GM21737 (cell line): ENCODE results near the gene NFIC.

ENCODE experiments used
- ATAC-seq: cut with Tn5 transposase; IDR thresholded peaks from one replicate; pipeline ENCODE4 v1.9.1; 2021; ENCODE audit warnings: mild to moderate bottlenecking, moderate library complexity; ENCODE audit not compliant: unreplicated experiment

The NFIC gene

GRCh38 chr19:3358689-3359014, 7.7 kb upstream of the NFIC start:
- ATAC-seq, result no peak

DNA sequence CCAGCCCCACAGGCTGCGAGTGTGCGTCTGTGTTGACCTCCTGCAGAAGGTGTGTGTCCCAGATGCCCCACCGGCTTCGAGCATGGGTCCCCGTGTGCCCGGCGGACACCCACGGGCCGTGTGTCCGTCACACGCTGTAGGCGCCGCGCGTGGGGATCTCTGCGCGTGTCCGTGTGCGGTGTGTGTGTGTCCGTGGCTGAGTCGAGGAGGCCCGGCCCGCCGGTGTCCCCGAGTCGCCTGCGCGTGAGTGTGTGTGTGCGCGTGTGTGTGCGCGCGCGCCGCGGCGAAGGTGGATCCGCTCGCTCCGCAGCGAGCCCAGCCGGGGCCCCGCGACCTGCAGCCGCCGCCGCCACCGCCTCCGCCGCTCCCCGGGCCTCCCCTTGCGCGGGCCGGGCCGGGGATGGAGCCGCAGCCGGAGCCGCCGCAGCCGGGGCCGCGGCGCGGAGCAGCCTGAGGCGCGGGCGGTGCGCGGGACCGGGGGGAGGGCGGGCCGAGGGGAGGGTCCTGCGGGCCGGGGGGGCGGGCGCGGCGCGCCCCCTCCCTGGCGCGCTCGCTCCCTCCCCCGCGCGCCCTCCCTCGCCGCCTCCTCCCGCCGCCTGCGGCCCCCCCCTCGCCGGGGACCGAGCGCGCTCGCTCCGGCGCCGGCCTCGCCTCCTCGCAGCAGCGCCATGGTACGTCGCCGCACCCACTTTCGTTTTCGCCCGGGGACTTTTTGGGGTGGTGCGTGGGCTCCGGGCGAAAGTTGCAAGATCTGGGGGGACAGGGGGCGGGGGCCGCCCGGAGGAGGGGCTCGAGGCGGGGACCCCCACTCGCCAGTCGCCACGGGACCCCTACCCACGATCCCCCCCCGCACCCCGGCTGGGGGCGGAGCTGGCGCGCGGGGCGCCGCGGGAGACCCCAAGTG, 7.1 kb upstream of the NFIC start:
- ATAC-seq, result no peak

DNA sequence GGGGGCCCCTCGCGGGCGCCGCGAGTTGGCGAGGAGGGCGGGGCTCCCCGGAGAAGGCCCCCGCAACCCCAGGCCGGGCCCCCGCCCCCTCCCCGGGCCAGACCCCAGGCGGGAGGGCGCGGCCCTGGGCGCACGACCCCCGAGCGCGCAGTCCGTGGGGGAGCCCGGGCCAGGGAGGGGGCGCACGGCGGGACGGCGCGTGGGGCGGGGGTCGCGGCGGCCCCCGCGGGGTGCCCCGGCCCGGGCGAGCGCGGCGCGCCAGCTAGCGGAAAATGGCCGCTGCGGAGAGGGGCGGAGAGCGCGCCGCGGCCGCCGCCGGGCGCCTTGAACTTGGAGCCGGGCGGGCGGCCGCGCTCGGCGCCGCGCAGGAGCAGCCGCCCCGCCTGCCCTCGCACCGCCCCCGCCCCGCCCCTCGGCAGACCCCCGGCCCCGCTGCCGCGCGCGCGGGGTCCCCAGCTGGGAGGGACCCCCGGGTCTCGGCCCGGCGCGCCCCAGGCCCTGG, 6.4 kb upstream of the NFIC start:
- no peak for ATAC-seq

- no peak for ATAC-seq
These were observed 5.7 kb upstream of the NFIC start for GRCh38 chr19:3360421-3361383.

DNA sequence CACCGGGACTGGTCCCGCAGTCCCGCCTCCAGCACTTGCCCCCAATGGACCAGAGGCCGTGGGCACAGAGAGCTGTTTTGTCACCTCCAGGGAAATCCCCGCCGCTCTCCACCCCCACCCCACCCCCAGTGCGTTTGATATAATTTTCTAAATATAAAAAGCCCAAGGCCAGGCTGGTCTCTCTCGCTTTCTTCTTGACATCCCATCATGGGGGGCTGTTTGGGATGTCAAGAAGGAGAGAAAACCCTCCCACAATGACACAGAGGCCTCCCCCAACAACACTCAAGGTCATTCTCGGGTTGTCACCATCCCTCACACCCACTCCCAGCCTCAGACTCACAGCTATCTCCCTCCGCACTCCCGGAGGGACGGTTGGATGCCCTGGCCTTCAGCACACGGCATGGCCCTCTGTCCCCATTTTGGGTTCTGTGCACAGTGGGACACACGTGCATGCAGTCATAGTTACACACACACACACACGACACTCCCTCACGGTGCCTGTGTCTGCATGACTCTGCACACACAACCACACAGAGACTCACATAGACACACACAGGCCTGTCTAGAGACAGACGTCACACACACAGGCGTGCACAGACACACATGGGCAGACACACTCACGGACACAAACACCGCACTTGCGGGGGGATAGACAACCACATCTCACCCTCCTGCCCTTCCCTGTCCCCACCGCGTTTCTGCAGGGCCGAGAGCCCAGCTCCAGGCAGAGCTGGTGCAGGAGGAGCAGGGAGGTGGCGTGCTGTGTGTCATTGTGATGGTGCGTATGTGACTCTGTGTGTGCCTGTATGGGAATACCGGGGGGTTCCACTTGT, 4.8 kb upstream of the NFIC start:
- no peak for ATAC-seq

DNA sequence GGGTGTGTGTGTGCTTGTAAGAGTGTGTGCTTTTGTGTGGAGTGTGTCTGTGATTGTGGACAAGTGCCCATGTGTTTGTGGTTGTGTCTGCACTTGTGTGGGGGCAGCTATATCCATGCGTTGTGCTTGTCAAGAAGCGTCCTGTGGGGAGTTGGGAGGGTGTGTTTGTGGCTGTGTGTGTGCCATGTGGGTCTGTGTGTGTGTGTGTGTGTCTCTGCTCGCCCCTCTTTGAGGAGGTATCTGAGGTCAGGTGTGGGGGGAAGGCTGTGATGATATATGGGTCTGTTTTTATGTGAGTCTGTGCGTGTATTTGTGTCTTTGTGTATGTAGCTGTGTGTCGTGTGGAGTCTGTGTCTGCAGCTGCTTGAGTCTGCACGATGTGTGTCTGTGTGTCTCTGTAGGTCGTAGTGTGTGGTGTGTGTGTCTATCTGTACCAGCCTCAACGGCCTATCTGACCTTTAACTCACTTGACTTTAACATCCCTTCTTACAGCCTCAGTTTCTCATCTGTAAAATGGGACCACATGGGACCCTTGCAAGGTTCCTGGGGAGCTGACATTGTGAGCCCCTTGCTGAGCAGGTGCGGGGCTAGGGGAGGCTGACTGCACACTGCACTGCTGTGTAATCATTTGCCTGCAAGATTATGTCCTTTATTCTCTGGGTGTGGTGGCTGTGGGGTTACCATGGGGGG, 4.0 kb upstream of the NFIC start:
- ATAC-seq, result no peak

- no peak for ATAC-seq
These were observed 2.4 kb upstream of the NFIC start for GRCh38 chr19:3363841-3364500.

GRCh38 chr19:3364501-3364858, 1.9 kb upstream of the NFIC start:
- ATAC-seq, result no peak

- no peak for ATAC-seq
These were observed 1.1 kb upstream of the NFIC start for GRCh38 chr19:3365093-3365835.

DNA sequence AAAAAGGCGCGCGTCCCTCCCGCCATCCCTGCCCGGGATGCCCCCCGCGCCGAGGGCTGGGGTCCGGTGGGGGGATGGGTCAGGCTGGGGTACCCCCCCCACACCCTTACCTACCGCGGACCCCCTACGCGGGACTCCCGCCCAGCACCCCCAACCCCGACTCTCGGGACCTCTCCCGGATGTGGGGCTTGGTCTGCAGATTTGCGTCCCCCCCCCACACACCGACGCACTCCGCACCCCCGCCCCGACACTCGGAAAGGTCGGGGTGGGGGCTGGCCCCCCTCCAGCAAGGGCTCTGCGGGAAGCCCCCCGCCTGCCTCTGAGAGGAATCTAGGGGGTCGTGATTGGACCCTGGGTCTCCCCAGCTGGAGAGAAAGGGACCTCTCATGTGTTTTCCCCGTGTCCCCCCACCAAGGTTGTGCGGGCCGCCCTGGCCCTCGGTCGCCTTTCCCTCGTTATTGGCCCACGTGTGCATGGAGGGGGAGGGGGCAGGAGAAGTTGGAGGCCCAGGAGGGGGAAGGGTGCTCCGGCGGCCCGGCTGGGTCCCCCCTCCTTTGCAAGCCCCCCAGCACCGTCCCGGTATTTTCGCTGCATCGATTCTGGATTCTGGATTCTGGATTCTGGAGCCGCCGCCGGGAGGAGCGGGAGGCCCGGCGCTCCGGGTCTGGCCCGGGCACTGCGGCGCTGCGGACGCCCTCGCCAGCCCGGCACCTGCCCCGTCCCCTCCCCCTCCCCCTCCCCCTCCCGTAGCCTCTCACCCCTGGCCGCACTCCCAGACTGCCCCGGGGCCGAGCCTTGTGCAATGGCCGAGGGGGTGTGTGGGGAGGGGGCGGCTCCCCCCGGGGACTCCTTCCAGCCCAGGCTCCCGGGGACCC, 607 bp downstream of the NFIC start:
- ATAC-seq, result no peak

GRCh38 chr19:3367628-3368440, 1.5 kb downstream of the NFIC start:
- ATAC-seq, result no peak

DNA sequence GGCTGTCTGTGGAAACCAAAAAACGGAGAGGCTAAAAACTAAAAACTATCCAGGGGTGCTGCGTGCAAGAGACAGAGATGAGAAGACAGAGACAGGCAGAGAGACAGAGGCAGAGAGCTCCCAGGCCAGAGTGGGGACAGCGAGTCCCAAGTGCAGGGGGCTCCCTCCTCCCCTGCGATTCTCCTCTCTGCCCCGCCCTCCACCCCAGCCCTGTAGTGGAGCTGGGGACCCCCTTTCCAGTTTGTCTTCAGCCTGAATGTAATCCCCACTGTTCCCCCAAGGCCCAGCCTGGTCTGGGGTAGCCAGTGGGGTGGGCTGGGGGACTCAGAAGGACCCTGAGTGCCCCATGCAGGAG, 2.0 kb downstream of the NFIC start:
- ATAC-seq, result no peak

- ATAC-seq, result no peak
These were observed 2.5 kb downstream of the NFIC start for GRCh38 chr19:3368848-3369336.

GRCh38 chr19:3369337-3370213, 3.2 kb downstream of the NFIC start:
- ATAC-seq, result no peak

DNA sequence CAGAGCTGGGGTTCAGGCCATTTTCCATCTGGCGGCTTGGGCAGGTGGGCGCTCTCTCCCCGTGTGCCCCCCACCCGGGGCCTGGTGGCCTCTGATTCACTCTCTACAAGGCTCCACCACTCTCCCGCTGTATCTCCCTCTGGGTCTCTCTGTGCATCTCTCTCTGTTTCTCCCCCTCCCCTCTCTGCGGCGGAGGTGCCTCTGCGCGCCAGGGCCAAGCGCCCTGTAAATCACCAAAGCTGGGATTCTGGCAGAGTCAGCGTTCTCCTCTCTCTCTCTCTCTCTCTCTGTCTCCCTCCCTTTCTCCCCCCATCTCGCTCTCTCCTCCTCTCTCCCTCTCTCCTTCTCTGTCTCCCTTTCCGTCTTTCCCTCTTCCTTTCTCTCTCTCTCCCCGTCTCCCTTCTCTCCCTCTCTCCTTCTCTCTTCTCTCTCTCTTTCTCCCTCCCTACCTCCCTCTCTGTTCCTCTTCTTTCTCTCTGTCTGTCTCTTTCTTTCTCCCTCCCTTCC, 3.9 kb downstream of the NFIC start:
- no peak for ATAC-seq
